ENCODE data around the gene OR4A15.

OR4A15 gene

DNA sequence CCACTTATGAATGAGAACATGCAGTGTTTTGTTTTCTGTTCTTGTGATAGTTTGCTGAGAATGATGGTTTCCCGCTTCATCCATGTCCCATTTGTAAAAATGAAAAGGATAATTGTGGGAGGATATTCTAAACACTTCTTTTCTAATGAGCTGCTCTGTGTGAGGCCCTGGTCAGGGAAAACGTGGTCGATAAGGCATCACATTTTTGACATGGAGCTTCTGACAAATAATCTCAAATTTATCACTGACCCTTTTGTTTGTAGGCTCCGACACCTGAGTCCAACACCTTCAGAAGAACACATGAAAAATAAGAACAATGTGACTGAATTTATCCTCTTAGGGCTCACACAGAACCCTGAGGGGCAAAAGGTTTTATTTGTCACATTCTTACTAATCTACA, at the start of gene OR4A15:
Gene OR4A15, plus strand, starts transcription at position 301 of the 400 bp plus-strand sequence. Its CDS starts 0 bp downstream, at position 301.
- no peak for DNase-seq

DNA sequence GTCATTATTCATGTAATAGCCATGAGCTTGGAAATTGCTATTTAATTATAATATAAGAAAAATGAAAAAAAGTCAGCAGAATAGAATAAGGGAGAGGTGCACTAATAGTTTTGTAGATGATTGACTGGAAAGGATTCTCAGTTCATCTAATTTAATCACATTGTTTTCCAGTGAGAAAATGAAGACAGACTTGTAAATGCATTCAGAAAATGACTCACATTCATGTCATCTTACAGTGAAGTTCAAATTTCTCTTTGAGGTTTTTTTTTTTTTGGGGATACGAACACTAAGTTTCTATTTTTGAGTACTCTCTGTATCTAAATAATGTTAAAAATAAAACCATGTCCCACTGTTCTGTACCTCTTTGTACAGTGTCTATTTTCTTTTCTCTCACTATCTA, 43.3 kb upstream of the OR4A15 start:
- no peak for DNase-seq

DNA sequence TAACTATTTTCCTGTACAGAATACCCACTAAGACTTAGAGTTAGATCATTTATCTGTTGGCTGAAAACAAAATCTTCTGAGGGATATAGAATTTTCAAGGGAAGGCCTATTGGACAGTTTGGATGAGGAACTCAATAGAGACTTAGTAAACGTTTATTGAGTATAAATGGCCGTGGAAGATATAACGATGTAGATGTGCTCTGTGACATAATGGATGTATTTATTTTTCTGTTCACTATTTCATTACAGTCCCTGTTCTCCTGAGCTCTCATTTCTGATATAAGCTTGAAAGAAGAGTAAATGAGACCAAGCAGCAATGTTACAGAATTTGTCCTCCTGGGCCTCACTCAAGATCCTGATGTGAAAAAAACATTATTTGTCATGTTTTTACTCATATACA, 24.9 kb upstream of the OR4A15 start, which contains the start of gene OR4A16:
Gene OR4A16, plus strand, starts transcription at position 301 of the 400 bp plus-strand sequence. Its CDS starts 0 bp downstream, at position 301.
- DNase-seq, result no peak

DNA sequence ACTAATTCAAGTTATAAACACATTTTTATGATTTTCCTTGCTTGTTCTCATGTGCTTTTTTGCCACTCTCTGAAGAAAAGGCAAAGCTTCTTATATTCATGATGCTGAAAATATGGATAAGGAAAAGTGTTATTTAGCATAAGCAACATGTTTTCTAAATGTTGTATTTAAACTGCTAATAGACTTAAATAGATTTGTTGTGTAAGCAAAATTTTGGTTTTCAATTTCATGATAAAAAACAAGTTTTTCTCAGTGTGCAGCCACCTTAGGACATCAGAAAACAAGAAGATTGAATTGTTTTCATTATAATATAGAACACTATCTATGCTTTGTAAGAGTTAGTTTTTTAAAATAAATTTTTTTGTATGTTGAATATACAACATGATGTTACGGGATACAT, 22.5 kb upstream of the OR4A15 start:
- no peak for DNase-seq

DNA sequence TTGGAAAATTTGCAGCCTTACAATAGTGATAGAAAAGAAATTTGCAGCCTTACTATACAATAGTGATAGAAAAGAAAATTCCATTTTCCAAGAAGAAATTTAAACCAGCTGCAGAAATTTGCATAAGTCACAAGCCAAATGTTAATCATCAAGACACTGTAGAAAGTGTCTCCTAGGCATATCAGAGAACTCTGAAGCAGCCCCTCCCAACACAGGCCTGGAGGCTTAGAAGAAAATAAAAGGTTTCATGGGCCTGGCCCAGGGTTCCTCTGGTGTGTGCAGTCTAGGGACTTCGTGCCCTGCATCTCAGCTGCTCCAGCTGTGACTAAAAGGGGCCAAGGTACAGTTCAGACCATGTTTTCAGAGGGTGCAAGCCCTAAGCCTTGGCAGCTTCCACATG, 18.7 kb upstream of the OR4A15 start:
- no peak for DNase-seq

DNA sequence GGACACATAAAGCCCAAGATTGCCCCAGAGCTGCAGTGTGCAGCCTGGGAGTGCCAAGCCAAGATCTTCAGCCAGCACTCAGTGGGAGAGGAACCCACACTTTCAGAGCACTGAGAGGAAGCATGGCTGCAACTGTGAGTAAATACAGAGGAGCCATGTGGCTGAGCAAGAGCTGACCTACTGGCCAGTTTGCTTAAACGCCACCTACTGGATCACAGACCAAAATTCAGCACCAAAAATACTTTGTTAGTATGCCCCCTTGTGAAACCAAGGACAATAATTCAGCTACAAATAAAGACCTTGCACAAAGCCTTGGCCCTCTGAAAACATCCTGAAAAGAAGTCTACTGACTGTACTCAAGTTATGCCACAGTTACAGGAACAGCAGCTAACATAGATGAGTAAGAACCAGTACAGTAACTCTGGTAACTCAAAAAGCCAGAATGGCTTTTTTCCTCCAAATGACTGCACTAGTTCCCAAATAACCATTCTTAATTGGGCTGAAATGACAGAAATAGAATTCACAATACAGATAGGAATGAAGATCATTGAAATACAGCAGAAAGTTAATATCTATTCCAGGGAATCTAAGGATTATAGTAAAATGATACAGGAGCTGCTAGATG, 10.1 kb upstream of the OR4A15 start:
- DNase-seq, result no peak

DNA sequence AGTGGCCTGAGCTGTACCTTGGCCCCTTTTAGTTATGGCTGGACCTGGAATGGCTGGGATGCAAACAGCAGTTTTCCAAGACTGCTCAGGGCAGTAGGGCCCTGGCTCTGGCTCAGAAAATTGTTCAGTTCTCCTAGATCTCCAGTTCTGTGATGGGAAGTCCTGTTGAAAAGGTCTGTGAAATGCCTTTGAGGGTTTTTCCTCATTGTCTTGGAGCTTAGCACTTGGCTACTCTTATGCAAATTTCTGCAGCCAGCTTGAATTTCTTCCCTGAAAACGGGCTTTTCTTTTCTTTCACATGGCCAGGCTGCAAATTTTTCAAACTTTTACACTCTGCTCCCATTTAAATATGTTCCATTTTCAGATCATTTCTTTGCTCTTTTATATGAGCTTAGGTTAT, 33.2 kb downstream of the OR4A15 start:
- no peak for DNase-seq

Measured in C1 segment of cervical spinal cord (tissue), 14 donors.